GM12864 (cell line): ENCODE data around the gene MRPS18A.

Experiments
- DNase-seq: peaks from one replicate; pipeline ENCODE4 v3.0.0-alpha.2; 2011; ENCODE audit warnings: low read depth
- H3K4me3 ChIP-seq: 2 replicates; pipeline ENCODE4 v1.5.1; 2011; ENCODE audit warnings: mild to moderate bottlenecking, low read depth, low read length, control low read depth
- CTCF ChIP-seq: IDR thresholded peaks from 2 replicates; pipeline ENCODE4 v1.5.1; 2011; ENCODE audit warnings: low read depth, mild to moderate bottlenecking, moderate library complexity, low read length, control low read depth, inconsistent platforms; ENCODE audit errors: missing control alignments

MRPS18A gene

DNA sequence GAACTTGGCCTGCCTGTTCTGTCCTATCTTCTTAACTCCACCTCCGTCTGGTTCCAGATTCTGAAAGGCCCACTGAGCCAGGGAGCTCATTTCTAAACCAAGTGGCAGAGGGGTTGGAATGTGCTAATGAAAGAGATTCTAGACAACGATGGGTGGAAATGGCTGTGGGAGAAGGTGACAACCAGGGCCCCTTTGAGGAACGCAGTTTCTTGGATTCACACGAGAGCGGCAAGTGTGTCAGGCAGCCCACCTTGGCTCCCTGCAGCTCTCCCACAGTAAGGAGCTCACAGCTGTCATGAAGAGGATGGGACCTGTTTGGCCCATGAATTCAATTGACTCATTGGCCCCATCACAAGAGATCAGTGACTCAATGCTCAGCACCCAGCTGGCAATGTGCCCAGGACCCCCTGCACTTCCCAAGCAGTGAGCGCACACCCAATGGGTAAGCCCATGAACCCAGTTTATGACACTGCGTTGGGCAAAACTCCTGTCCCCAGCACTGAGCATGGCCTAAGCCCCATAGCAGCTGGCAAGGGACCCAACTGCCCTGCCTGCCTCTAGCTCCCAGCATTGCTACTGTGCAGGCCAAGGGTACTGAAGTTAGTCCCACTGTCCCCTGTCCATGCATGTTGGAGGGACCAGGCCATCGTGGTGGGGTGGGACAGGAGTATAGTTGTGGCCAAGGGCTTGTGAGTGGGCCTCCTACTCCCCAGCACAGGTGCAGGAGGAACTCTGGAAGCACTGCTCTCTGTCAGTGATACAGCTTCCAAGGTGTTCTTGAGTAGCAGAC, 16.4 kb downstream of the MRPS18A start:
- TF ChIP-seq CTCF, result no peak
- no peak overlapping the region for H3K4me3 ChIP-seq
- no peak for DNase-seq

GRCh38 chr6:43670623-43670986, 17.0 kb downstream of the MRPS18A start:
- no peak overlapping the region for H3K4me3 ChIP-seq
- DNase-seq, result no peak
- no peak for TF ChIP-seq CTCF

GRCh38 chr6:43669922-43670622, 17.5 kb downstream of the MRPS18A start:
- no peak for TF ChIP-seq CTCF
- no peak overlapping the region for H3K4me3 ChIP-seq
- no peak for DNase-seq

DNA sequence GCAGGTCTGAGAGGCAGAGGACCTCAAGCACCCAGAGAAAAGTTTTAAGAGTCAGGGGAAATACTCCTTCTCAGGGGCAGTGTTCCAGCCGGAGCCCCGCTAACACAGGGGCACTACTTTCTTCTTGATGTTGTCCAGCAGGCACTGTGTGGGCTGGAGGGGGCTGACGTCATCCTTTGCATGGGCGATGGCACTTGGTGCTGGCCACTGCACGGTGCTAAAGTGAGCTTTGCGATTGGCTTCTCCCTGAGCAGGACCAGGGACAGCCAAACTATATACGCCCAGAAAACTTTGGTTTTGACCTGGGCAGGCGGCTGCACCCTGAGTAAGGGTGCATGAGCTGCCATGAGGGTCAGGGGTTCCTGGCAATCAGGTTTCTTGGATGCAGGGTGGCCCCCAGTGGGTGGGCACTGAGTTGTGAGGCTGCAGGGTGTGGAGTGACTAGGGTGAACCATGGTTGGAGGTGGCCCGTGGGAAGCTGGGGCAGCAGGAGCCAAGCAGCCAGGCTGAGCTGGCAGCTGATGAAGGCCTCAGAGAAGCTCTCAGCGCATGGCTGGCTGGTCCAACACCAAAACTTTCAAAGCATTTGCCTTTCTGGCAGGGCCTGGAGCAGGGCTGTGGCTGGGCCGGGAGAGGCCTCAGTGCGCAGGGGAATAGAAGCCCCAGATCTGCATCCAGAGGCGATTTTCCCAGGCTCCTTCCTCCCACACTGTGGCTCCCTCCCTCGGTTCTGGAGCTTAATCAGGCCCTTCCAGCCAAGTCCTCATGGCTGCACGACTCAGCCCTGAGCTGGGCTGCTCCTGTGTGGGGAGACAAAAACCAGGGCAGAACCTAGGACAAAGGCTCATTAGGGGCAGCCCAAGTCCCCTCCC, 18.3 kb downstream of the MRPS18A start:
- no peak for TF ChIP-seq CTCF
- H3K4me3 ChIP-seq, result no peak overlapping the region
- no peak for DNase-seq

- DNase-seq, result no peak
- no peak overlapping the region for H3K4me3 ChIP-seq
- TF ChIP-seq CTCF, result peak; percentile 86
Measured at GRCh38 chr6:43668151-43669028, 19.2 kb downstream of the MRPS18A start.
